Activated naive CD8-positive, alpha-beta T cell treated with anti-CD3 and anti-CD28 coated beads, Interleukin-2, amount 10 ng/mL, durations not matched to agents 7 days and 5 days (primary cell): ENCODE data around the gene EHD2. TPM values are rescaled to one million over a fixed set of nuclear protein-coding genes. Genes with fewer than 3 reads are reported as not detected.

ENCODE experiments used
- ATAC-seq: fragments of 150-1000 bp; cut with Tn5 transposase; one replicate; pipeline ENCODE4 v1.10.0; 2021; ENCODE audit warnings: low read depth, moderate library complexity
- POLR2A ChIA-PET: fragments of 350-600 bp; sonication (Branson Sonifier 250); formaldehyde crosslinking; loops from one replicate; lab custom pipeline; 2021; ENCODE audit warnings: antibody characterized with exemption; lab: Charles Lee
- DNase-seq: peaks from one replicate; pipeline ENCODE4 v3.0.0; 2021
- H3K27ac Mint-ChIP-seq: one replicate; pipeline ENCODE4 v1.8.0; 2022; ENCODE audit warnings: mild to moderate bottlenecking, mixed read lengths
- H3K27me3 Mint-ChIP-seq: one replicate; pipeline ENCODE4 v1.8.0; 2022; ENCODE audit warnings: mild to moderate bottlenecking, moderate library complexity, mixed read lengths
- H3K36me3 Mint-ChIP-seq: one replicate; pipeline ENCODE4 v1.8.0; 2021; ENCODE audit warnings: mild to moderate bottlenecking, mixed read lengths
- H3K4me1 Mint-ChIP-seq: one replicate; pipeline ENCODE4 v1.8.0; 2021; ENCODE audit warnings: mixed read lengths
- H3K4me3 Mint-ChIP-seq: one replicate; pipeline ENCODE4 v1.8.0; 2022; ENCODE audit warnings: mild to moderate bottlenecking, moderate library complexity, mixed read lengths
- H3K9me3 Mint-ChIP-seq: one replicate; pipeline ENCODE4 v1.8.0; 2021; ENCODE audit warnings: mixed read lengths
- total RNA-seq, 2 experiments: library from RNA; stranded (reverse); gene quantifications; one replicate each; pipeline ENCODE4 v1.2.3, GENCODE V29; 2021

The EHD2 gene
- total RNA-seq, 2 experiments from 2014 or later = 0.22 to 0.23 TPM

DNA sequence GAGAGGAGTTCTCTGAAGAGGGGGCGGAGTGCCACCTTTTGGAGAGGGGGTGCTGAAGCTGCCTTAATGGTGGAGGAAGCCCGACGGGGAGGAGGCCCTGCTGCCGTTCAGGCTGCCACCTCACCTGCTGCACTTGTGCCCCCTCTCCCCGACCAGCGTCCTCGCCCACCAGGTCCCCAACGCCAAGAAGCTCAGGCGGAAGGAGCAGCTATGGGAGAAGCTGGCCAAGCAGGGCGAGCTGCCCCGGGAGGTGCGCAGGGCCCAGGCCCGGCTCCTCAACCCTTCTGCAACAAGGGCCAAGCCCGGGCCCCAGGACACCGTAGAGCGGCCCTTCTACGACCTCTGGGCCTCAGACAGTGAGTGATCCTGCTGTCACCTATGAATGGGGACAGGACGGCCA, 37.5 kb downstream of the EHD2 start:
- H3K36me3 Mint-ChIP-seq = peaks cover 34% of the 10 kb centered on the region
- no peak overlapping the region for H3K4me3 Mint-ChIP-seq
- ATAC-seq = no peak
- H3K4me1 Mint-ChIP-seq = peaks cover 42% of the 10 kb centered on the region
- H3K27me3 Mint-ChIP-seq = no peaks in the 10 kb centered on the region
- no peak for DNase-seq
- H3K9me3 Mint-ChIP-seq = no peaks in the 10 kb centered on the region
- POLR2A ChIA-PET = interaction anchor here (1.5 kb wide), 1 partner anchor 27 kb away, joined by 4 read pairs; the partner anchor contains the start of gene SELENOW
- peak overlapping the region; percentile 62 for H3K27ac Mint-ChIP-seq

DNA sequence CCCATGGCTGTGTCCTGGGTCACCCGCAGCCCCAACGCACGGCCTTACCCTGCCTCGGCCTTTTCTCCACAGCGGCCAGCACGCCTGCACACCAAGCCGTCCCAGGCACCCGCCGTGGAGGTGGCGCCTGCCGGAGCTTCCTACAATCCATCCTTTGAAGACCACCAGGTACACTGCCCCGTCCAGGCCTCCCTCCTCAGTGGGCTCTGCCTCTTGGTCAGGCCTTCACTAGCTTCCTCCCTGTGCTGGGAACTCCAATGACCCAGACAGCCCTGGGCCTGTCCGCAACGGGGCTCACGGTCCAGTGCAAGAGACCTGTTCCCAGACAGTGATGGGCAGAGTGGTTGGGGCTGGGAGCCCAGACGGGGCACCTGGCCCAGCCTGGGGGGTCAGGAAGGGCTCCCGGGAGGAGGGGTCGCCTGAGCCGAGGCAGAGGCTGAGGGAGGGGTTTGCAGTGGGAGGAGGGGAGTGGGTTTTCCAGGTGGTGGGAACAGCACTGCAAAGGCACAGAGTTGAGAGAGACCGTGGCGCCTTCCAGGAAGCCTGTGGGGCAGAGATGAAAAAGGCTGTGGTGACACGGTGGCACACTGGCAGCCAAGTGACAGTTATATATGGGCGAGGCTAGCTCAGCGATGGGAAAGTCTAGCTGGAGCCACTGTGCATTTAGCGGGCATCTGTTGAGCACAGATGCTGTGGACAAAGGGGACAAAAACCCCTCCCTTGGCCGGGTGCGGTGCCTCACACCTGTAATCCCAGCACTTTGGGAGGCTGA, 39.4 kb downstream of the EHD2 start:
- peaks cover 41% of the 10 kb centered on the region for H3K4me1 Mint-ChIP-seq
- peaks cover 38% of the 10 kb centered on the region for H3K36me3 Mint-ChIP-seq
- DNase-seq (no peak), ATAC-seq (no peak)
- no peaks in the 10 kb centered on the region for H3K9me3 Mint-ChIP-seq
- H3K27ac Mint-ChIP-seq = peak overlapping the region; percentile 67
- no peaks in the 10 kb centered on the region for H3K27me3 Mint-ChIP-seq
- no peak overlapping the region for H3K4me3 Mint-ChIP-seq
- POLR2A ChIA-PET = no interaction called here

DNA sequence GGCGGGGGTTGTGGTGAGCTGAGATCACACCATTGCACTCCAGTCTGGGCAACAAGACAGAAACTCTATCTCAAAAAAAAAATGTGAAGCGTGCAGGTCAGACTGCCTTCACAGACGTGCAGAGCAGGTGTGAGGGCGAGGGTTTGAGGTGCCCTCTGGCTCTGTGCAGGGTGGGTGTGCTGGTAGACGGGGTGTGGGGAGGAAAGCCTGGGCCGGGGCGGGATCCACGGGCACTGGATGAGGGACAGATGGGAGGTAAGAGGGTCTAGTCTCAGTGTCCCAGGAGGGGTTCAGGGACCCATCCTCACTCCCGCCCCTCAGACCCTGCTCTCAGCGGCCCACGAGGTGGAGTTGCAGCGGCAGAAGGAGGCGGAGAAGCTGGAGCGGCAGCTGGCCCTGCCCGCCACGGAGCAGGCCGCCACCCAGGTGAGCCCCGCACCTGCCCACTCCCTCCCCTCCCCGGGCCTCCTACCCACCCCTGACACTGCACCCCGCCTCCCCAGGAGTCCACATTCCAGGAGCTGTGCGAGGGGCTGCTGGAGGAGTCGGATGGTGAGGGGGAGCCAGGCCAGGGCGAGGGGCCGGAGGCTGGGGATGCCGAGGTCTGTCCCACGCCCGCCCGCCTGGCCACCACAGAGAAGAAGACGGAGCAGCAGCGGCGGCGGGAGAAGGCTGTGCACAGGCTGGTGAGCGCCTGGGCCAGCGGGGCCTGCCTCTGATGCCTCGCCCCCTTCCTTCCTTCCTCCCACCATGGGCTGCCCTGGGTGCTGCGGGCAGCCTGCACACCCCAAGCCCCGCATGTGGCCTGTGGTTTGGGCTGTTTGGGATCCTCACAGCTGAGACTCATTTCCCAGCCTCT, 41.2 kb downstream of the EHD2 start:
- no peaks in the 10 kb centered on the region for H3K9me3 Mint-ChIP-seq
- peak overlapping the region; percentile 54 for H3K27ac Mint-ChIP-seq
- peaks cover 28% of the 10 kb centered on the region for H3K4me1 Mint-ChIP-seq
- peaks cover 37% of the 10 kb centered on the region for H3K36me3 Mint-ChIP-seq
- DNase-seq = no peak
- POLR2A ChIA-PET = interaction anchor here (0.6 kb wide), 1 partner anchor 23 kb away, joined by 3 read pairs; no protein-coding TSS in a partner anchor
- no peak for ATAC-seq
- H3K4me3 Mint-ChIP-seq = no peak overlapping the region
- no peaks in the 10 kb centered on the region for H3K27me3 Mint-ChIP-seq

DNA sequence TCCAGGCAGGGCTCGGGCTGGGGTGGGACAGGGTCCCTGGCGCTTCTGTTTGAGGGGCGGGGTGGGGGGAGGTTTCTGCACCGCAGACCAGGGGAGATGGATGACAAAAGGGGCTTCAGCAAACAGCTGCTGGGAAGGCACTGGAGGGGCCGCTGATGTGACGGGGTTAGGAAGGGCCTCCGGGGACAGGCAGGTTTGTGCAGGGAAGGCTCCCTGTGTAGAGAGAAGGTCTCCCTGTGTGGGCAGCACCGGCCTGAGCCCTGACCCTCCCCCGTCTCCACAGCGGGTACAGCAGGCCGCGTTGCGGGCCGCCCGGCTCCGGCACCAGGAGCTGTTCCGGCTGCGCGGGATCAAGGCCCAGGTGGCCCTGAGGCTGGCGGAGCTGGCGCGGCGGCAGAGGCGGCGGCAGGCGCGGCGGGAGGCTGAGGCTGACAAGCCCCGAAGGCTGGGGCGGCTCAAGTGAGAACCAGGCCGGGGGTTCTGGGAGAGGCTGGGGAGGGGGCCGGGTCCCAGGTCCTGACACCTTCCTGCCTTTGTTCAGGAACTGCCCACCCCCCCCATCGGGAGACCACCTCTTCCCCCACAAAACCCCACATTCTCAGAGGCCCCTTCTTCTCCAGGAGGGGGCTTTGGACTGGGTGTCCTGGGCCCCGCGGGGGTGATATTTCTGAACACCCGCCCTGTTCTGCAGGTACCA, 42.0 kb downstream of the EHD2 start:
- peaks cover 24% of the 10 kb centered on the region for H3K4me1 Mint-ChIP-seq
- no peaks in the 10 kb centered on the region for H3K27me3 Mint-ChIP-seq
- peaks cover 35% of the 10 kb centered on the region for H3K36me3 Mint-ChIP-seq
- no peak for ATAC-seq
- DNase-seq = no peak
- no peak overlapping the region for H3K27ac Mint-ChIP-seq
- H3K4me3 Mint-ChIP-seq = no peak overlapping the region
- no peaks in the 10 kb centered on the region for H3K9me3 Mint-ChIP-seq
- POLR2A ChIA-PET = no interaction called here

DNA sequence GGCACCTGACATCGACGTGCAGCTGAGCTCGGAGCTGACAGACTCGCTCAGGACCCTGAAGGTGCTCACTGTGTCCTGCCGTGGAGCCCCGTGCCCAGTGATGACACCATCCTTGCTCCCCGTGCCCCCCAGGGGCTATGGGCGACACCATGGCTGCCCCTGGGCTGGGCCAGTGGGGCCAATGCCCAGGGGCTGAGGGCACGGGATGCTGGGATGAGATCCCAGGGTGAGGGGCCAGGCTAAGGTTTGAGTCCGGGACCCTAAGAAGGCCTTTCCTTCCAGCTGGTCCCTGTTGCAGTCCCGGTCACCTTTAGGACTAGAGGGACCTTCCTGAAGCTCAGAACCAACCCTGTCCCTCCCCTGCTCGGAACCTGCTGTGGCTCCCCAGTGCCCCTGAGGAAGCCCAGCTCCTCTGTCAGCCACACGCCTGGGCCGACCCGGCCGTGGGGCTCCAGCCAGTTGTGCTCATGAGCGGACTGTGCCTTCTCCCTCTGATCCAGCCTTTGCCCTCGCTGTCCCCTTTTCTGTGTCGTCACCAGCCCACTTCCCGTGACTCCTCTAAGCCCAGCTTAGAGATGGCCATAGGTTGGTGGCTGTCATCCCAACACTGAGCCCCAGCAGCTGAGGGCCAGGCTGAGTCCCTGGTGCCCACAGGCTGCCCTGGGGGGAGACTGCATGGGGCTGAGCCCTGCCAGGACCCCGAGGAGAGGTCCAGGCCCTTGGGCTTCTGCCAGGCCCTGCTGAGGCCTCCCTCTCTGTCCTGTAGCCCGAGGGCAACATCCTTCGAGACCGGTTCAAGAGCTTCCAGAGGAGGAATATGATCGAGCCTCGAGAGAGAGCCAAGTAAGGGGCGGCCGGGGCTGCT, 42.8 kb downstream of the EHD2 start:
- Mint-ChIP-seq H3K4me1 (peaks cover 22% of the 10 kb centered on the region), H3K27me3 (no peaks in the 10 kb centered on the region), H3K9me3 (no peaks in the 10 kb centered on the region), H3K36me3 (peaks cover 31% of the 10 kb centered on the region), H3K4me3 (no peak overlapping the region), H3K27ac (no peak overlapping the region)
- no peak for DNase-seq
- no peak for ATAC-seq
- POLR2A ChIA-PET = no interaction called here

DNA sequence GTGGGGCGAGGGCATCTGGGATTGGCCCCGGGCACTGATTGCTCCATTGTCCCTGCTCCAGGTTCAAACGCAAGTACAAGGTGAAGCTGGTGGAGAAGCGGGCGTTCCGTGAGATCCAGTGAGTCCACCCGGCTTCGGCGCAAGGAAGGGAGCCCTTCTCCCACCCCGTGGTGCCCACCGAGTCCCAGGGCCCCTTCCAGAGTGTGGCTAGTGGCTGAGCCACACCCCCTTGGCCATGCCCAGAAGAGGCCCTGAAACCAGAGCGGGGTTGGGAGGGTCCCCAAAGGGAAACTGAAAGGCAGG, 43.4 kb downstream of the EHD2 start:
- ATAC-seq (no peak), DNase-seq (no peak)
- Mint-ChIP-seq H3K4me3 (no peak overlapping the region), H3K9me3 (no peaks in the 10 kb centered on the region), H3K4me1 (peaks cover 22% of the 10 kb centered on the region), H3K36me3 (peaks cover 31% of the 10 kb centered on the region), H3K27me3 (no peaks in the 10 kb centered on the region), H3K27ac (no peak overlapping the region)
- POLR2A ChIA-PET = no interaction called here

DNA sequence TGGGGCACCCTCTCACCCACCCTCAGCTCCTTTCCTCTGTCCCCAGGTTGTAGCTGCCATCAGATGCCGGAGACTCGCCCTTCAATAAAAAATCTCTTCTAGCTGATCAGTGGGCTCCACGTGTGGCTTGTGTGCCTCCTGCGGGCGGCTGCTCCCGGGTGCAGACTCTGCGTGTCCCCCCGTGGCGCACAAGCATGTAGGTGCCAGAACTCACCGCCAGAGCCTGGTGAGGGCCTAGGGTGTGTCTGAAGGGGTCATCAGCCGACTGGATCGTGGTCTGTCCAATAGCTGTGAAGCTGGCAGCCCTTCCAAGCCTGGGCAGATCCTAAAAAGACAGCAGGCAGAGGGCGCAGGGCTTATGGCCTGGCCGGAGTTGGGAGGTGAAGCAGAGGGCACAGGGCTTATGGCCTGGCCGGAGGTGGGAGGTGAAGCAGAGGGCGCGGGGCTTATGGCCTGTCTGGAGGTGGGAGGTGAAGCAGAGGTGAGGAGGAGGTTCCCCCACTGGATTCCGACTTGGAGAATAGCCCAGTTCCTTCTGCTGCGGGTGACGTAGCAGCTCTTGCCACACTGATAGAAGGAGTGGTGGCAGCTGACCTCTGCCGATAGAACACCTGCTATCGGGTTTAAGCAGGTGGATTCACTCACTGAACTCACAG, 43.9 kb downstream of the EHD2 start:
- no peak overlapping the region for H3K4me3 Mint-ChIP-seq
- peak overlapping the region; percentile 56 for H3K27ac Mint-ChIP-seq
- H3K36me3 Mint-ChIP-seq = peaks cover 31% of the 10 kb centered on the region
- H3K9me3 Mint-ChIP-seq = no peaks in the 10 kb centered on the region
- peaks cover 21% of the 10 kb centered on the region for H3K4me1 Mint-ChIP-seq
- no peaks in the 10 kb centered on the region for H3K27me3 Mint-ChIP-seq
- POLR2A ChIA-PET = no interaction called here
- DNase-seq (no peak), ATAC-seq (no peak)

DNA sequence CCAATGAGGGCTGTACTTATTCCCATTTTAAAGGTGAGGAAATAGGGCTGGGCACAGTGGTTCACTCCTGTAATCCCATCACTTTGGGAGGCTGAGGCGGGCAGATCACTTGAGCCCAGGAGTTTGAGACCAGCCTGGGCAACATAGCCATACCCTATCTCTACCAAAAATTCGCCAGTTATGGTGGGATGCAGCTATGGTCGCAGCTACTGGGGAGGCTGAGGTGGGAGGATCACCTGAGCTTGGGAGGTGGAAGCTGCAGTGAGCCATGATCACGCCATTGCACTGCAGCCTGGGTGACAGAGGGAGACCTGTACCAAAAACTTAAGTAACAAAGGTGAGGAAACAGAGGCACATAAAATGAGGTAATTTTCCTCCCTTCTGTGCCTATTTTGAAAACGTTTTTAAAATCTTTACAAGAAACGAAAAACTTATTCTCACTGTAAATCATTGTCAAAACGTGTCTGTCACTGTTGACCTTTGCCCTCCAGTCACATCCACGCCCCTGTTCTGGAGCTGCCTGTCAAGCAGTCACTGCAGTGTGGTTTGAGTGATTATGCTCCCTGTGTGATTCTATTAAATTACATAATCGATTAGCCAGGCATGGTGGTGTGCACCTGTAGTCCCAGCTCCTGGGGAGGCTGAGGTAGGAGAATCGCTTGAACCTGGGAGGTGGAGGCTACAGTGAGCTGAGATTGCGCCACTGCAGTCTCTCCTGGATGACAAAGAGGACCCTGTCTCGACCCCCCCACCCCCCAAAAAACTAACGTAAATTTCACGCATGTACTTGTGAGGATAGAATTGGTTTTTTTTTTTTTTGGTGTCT, 44.6 kb downstream of the EHD2 start:
- DNase-seq (no peak), ATAC-seq (no peak)
- Mint-ChIP-seq H3K4me3 (no peak overlapping the region), H3K4me1 (peaks cover 14% of the 10 kb centered on the region), H3K27ac (peak overlapping the region; percentile 56), H3K27me3 (no peaks in the 10 kb centered on the region), H3K9me3 (no peaks in the 10 kb centered on the region), H3K36me3 (peaks cover 30% of the 10 kb centered on the region)
- POLR2A ChIA-PET = no interaction called here

DNA sequence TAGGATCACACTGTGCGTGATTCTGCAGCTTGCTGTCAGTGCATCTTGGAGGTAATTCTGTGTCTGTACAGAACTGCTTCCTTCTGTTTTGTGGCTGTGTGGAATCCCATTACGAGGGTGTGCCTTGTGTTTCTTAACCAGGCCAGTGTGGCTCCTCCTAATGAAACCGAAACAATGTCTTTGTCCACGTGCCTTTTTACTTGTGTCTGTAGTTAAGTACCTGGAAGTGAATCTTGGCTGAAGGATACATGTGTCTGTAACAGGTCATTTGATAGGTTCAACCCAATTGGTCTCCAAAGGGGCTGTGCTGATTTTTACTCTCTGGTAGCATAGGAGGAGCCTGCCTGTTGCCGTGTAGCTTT, 45.2 kb downstream of the EHD2 start:
- Mint-ChIP-seq H3K4me3 (no peak overlapping the region), H3K9me3 (no peaks in the 10 kb centered on the region), H3K27me3 (no peaks in the 10 kb centered on the region), H3K27ac (no peak overlapping the region), H3K36me3 (peaks cover 24% of the 10 kb centered on the region), H3K4me1 (peaks cover 10% of the 10 kb centered on the region)
- ATAC-seq (no peak), DNase-seq (no peak)
- POLR2A ChIA-PET = no interaction called here

DNA sequence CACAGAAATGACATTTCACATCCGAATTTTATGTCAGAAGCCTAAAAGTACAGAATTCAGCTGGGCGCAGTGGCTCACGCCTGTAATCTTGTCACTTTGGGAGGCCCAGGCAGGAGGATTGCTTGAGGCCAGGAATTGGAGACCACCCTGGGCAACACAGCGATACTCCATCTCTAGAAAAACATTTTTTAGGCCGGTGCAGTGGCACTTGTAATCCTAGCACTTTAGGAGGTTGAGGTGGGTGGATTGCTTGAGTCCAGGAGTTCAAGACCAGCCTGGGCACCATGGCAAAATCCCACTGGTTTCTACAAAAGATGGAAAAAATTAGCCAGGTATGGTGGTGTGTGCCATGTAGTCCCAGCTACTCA, 47.4 kb downstream of the EHD2 start:
- POLR2A ChIA-PET = no interaction called here
- ATAC-seq (no peak), DNase-seq (no peak)
- H3K4me3 Mint-ChIP-seq = no peak overlapping the region
- no peaks in the 10 kb centered on the region for H3K27me3 Mint-ChIP-seq
- H3K27ac Mint-ChIP-seq = no peak overlapping the region
- H3K36me3 Mint-ChIP-seq = peaks cover 19% of the 10 kb centered on the region
- no peaks in the 10 kb centered on the region for H3K9me3 Mint-ChIP-seq
- peaks cover 5% of the 10 kb centered on the region for H3K4me1 Mint-ChIP-seq

DNA sequence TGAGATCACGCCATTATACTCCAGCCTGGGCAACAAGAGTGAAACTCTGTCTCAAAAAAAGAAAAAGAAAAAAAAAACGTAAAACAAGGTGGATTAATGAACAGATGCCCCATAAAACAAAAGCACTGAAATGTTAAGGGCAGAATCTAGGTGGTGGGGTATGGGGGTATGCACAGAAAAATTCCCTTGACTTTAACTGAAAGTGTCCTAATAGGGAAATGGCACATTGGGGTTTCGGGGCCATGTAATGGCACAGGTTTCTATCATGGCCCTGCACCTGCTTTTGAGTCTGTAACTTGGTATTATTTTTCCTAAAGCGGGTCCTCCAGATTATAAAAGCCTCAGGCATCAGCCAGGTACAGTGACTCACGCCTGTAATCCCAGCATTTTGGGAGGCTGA, 48.3 kb downstream of the EHD2 start:
- H3K27me3 Mint-ChIP-seq = no peaks in the 10 kb centered on the region
- H3K4me1 Mint-ChIP-seq = peaks cover 5% of the 10 kb centered on the region
- H3K9me3 Mint-ChIP-seq = no peaks in the 10 kb centered on the region
- no peak overlapping the region for H3K27ac Mint-ChIP-seq
- POLR2A ChIA-PET = no interaction called here
- no peak overlapping the region for H3K4me3 Mint-ChIP-seq
- H3K36me3 Mint-ChIP-seq = peaks cover 19% of the 10 kb centered on the region
- DNase-seq (no peak), ATAC-seq (no peak)

DNA sequence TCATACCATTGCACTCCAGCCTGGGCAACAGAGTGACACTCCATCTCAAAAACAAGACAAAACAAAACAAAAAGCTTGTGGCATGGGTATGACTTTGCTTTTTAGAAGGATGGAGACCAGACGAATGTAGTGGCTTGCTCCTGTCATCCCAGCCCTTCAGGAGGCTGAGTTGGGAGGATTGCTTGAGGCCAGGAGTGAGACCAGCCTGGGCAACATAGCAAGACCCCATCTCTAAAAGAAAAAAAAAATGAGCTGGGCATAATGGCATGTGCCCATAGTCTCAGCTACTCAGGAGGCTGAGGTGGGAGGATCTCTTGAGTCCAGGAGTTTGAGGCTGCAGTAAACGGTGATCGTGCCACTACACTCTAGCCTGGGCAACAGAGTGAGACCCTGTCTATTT, 48.9 kb downstream of the EHD2 start:
- Mint-ChIP-seq H3K36me3 (peaks cover 16% of the 10 kb centered on the region), H3K9me3 (no peaks in the 10 kb centered on the region), H3K4me3 (no peak overlapping the region), H3K27ac (no peak overlapping the region), H3K4me1 (peaks cover 5% of the 10 kb centered on the region), H3K27me3 (no peaks in the 10 kb centered on the region)
- POLR2A ChIA-PET = interaction anchor here (0.6 kb wide), 1 partner anchor 13 kb away, joined by 3 read pairs; no protein-coding TSS in a partner anchor
- ATAC-seq = no peak
- DNase-seq = no peak
